ENCODE measurements around the gene CACNG8.

DNA sequence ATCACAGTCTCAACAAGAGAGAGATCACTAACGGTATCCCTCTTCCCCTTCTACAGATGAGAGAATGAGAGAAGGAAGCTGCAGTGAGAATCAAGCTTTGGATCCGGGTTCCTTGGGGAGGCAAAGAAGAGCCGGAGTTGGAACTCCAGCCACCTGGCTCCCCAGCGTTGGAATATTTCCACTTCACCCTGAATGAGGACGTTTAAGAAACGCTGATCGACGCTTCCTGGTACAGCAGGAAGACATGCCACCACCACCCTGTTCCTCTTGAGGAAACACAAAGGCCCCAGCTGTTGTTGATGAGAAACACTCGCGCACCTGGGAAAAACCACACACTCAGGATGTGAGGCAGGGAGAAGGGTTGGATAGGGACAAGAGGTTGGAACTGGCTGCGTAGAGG, 11.3 kb upstream of the CACNG8 start:
- TF ChIP-seq, protein P1, sequence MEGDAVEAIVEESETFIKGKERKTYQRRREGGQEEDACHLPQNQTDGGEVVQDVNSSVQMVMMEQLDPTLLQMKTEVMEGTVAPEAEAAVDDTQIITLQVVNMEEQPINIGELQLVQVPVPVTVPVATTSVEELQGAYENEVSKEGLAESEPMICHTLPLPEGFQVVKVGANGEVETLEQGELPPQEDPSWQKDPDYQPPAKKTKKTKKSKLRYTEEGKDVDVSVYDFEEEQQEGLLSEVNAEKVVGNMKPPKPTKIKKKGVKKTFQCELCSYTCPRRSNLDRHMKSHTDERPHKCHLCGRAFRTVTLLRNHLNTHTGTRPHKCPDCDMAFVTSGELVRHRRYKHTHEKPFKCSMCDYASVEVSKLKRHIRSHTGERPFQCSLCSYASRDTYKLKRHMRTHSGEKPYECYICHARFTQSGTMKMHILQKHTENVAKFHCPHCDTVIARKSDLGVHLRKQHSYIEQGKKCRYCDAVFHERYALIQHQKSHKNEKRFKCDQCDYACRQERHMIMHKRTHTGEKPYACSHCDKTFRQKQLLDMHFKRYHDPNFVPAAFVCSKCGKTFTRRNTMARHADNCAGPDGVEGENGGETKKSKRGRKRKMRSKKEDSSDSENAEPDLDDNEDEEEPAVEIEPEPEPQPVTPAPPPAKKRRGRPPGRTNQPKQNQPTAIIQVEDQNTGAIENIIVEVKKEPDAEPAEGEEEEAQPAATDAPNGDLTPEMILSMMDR (IDR thresholded peaks at IDR 0.05): no peak
- no peak for TF ChIP-seq EP300 (IDR thresholded peaks at IDR 0.05)

All from ovary (tissue), 3 donors.